ENCODE results near the gene TMEM62.
"Not testable (repeated sequence)": the region's sequence is repeated elsewhere in the genome, so short reads cannot be mapped to it uniquely, and the experiment has no call there.

Gene TMEM62

GRCh38 chr15:43209059-43209824 lies 75.9 kb downstream of the TMEM62 start:
- no peak for DNase-seq (ENCODE audit: low read depth)

GRCh38 chr15:43210172-43210745 lies 76.9 kb downstream of the TMEM62 start:
- DNase-seq (ENCODE audit: low read depth): no peak

- DNase-seq (ENCODE audit: low read depth): no peak
These were observed 77.4 kb downstream of the TMEM62 start for GRCh38 chr15:43210807-43211206.

GRCh38 chr15:43211224-43211735 lies 77.9 kb downstream of the TMEM62 start:
- no peak for DNase-seq (ENCODE audit: low read depth)

- no peak for DNase-seq (ENCODE audit: low read depth)
These were observed 78.9 kb downstream of the TMEM62 start for GRCh38 chr15:43212299-43212698.

DNA sequence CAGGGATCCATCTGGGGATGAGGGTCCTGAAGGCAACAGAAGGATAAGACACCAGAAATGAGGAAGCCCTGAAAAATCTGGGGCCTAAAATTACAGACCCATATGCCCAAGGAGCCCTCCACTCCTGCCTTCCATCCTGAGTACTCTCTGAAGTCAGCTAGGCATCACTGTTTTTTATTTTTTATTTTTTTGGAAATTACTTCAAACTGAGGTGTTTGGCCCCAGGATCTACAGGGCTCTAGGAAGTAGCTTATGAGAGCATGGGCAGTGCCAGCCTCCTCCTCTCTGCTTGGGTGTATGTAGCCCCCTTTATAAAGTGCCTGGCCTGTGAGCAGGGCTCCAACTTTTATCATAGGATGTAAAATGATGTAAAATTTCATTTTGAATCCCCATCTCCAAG lies 79.6 kb downstream of the TMEM62 start:
- no peak for DNase-seq (ENCODE audit: low read depth)

DNA sequence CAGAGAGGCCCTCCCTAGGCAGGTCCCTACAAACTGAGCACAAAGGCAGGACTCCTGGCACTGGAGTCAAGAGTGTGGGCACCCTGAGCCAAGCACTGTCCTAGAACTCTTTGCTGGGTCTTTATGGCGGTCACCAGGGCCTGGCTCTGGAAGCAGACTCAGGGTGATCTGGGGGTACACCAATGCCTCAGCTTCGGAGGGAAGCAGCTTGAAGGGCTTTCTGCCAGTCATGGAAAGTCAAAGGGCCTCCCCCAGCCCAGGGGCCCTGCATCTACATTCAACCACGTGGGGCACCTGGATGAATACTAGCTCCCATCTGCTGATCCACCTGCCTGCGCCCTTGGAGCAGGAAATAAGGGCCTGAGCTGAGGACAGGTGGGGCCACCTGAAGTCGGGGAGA lies 80.1 kb downstream of the TMEM62 start:
- no peak for DNase-seq (ENCODE audit: low read depth)

GRCh38 chr15:43214169-43214568 lies 80.8 kb downstream of the TMEM62 start:
- no peak for DNase-seq (ENCODE audit: low read depth)

DNA sequence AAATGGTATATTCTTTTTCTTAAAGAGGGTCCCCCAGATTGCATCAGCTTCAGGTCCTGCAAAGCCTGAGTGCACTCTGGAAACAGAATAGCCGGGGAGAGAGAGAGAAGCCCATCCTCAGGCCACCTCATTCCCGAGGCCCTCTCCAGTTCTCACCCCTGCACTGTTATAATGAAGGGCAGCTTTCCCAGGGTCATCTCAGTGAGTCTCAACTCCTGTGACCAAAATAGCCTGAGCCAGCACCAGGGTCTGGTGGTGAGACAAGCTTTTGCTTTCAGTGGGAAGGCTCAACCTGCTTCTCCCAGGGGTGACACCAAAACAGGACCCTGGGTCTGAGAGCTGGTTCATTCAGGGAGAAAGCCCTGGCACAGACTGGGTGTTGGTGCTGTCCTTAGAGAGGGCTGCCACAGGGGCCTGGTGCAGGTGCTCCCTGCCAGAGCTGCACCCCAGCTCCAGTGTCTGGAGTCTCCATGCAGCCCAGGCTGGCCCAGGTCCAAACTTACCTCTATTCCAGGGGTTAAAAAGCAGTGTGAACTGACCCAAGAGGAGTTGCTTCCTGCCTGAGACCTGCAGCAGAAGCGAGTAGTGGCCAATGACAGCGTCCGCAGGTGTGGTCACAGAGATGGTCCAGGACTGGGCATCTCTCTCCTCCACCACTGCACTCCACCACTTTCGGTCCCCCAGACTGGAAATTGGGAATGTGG lies 81.4 kb downstream of the TMEM62 start:
- DNase-seq (ENCODE audit: low read depth): no peak

DNA sequence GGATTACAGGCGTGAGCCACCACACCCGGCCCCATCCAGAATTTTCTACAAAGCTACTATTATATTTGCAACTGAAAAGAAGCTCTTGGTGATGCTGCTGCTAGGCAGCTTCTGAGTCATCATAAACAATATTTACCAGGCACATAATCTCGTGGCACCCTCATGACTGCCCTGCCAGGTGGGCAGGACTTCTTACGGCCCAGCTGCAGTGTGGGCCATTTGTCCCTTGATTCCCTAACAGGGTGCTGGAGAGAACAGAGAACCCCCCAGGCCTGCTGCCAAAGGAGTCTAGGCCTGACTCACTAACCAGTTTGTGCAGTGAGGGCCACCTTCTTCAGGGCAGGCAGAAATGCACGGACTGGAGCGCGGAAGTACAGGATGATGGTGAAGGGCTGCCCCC lies 82.6 kb downstream of the TMEM62 start:
- no peak for DNase-seq (ENCODE audit: low read depth)

DNA sequence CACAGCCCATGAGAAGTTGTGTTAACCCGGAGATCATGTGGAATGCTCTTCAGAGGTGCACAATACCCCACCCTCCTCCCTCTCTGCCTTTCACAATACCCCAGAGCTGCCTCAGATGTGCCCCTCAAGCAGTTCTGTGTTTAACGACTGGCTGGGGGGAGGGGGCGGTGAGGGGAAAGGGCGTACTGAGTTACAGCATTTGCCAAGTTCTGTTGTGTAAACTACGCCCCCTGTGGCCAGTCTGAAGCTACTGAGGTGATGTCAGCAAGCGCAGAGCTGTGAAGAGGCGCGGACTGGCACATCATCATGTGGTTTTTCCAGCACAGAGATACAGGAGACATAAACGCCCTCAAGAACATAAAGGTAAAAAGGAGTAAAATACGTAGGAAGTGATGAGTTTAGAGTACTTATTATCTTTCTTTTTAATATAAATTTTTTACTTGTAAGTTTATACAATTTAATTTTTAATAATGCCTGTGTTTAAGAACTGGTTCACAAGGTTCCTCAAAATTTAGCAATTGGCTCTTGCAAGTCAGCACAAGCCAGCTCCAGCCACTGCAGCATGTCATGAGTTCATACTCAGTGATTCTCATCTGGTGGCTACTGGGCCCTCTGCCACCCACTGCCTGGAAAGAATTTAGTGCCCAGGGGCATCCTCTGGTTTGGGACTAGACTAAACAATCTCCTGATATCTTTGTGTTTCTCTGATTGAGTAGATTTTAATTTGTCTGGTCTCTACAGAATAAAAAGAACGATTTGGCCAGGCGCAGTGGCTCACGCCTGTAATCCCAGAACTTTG lies 85.7 kb downstream of the TMEM62 start:
- no peak for DNase-seq (ENCODE audit: low read depth)

DNA sequence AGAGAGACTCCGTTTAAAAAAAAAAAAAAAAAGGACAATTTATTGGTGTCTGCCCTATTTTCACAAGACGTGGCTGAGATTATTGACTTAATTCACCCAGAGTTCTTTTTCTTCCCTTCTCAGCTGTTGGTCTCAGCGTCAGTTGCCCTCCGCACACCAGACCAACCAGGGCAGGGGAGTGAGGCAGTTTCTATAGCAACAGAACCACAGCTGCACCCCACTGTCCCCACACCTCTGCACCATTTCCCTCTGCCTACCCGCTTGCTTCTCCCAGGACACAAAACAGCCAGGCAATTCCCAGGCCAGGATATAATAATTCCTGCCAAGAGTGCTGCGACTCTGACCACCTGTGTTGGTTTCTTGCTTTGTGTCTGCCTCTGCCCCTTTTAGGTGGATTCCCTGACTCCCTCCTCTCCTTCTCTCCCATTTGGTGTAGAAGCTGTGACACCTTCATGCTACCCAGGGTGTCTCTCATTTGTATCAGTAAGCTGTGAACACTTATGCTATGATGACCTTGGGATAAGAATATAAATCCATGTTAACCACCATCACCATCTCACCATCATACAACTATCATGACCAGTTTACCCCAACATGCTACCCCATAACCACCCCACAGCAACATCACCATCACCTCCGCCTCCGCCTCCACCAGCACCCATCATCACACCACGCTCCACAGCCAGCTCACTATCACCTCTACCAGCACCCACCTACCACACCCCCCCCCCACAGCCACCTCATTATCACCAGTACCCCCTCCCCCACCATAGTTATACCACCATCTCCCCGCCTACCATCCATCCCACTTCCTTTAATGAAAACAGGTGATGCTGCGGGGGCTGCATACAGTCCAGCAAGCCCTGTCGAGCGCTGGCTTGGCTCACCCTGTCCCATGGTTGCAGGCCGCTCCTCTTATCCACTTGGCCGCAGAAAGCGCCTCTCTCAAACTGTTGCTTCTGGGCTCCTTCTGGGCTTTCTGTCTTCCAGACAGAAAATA lies 86.8 kb downstream of the TMEM62 start:
- DNase-seq (ENCODE audit: low read depth): no peak

DNA sequence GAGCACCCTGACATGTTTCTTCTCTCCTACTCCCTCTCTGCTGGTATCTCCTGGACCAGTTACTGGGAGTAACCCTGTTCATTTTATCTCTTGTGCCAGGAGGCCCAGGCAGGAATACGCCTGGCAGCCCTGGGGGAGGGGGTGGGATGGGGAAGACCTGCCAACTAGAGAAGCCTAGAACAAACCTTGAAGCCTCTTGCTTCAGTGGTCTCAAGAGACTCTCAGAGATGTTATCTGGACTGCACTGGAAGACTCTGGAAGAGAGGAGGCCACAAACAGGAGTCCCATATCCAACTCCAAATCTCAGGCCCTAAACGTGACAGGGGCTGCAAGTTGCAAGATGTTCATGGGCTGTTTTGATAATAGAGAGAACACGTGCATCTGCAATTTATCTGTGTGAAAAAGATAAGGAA lies 87.6 kb downstream of the TMEM62 start, which contains the start of gene EPB42:
EPB42 (minus strand) TSS at position 28 of the 413 bp plus-strand sequence. CDS start 193 bp downstream, outside the sequence.
- no peak for DNase-seq (ENCODE audit: low read depth)

- DNase-seq (ENCODE audit: low read depth): no peak
These were observed 88.0 kb downstream of the TMEM62 start for GRCh38 chr15:43221422-43221821.

DNA sequence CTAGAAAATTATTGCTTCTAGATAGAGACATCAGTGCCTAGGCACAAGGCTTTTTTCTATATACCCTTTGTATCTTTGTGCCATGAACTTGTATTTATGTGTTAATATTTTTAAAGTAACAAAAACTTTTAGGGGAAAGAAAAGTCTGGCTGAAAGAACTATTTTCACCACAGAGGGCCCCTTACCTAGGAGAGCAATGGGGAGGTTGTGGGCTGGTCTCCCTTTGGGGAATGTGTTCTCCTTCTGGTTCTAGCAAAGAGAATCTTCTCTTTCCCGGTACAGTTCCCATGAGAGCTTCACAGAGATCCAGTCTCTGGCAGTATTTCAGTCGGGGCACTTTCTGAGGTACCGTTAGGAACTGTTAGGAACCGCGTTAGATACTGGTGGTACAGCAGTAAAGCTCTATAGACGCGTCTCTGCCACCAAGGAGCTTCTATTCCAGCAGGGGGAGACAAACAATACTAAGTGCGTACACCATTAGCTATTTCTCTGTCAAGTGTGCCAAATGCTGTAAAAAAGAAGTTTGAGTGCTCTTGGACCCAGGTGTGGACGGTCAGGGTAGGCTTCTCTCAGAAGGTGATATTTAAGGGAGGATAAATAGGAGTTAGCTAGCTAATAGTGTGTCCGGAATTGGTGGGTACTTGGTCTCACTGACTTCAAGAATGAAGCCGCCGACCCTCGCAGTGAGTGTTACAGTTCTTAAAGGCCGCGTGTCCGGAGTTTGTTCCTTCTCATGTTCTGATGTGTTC lies 92.0 kb downstream of the TMEM62 start:
- no peak for DNase-seq (ENCODE audit: low read depth)

DNA sequence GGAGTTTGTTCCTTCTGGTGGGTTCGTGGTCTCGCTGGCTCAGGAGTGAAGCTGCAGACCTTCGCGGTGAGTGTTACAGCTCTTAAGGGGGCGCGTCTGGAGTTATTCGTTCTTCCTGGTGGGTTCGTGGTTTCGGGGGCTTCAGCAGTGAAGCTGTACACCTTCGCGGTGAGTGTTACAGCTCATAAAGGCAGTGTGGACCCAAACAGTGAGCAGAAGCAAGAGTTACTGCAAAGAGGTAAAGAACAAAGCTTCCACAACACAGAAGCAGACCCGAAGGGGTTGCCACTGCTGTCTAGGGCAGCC lies 92.5 kb downstream of the TMEM62 start:
- not testable (repeated sequence) for DNase-seq (ENCODE audit: low read depth)

- no peak for DNase-seq (ENCODE audit: low read depth)
These were observed 93.3 kb downstream of the TMEM62 start for GRCh38 chr15:43226436-43227305.

DNA sequence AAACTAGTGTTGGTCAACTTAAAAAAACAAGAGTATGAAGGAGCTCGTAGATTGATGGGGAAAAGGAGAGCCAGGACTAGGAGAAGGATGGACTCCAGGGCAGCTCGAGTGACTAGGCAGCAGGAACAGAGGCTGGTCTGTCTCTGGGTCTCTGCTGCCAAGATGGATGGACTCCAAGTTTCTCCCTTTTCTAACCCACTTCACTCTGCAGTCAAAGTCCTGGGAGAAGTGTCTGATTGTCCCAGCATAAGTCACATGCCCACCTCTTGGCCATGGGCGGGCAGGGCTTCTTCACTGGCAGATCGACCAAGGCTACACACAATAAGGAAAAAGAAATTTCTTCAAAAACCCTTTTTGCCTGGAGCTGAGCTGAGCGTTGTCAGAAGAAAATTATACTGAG lies 96.6 kb downstream of the TMEM62 start:
- DNase-seq (ENCODE audit: low read depth): no peak

GRCh38 chr15:43230640-43231115 lies 97.3 kb downstream of the TMEM62 start:
- DNase-seq (ENCODE audit: low read depth): no peak

Data from activated T-helper 1 cell treated with Interleukin-2 at 50 U/mL for 16 hours (primary cell).